Right ventricle myocardium superior (tissue), 1 donor: ENCODE measurements around the gene PMS2. TPM values are rescaled to one million over a fixed set of nuclear protein-coding genes. Genes with fewer than 3 reads are reported as not detected.
"Not testable (repeated sequence)": the region's sequence is repeated elsewhere in the genome, so short reads cannot be mapped to it uniquely, and the experiment has no call there.

Experiments
- ATAC-seq: fragments of 200-7000 bp; cut with Tn5 transposase; one replicate; pipeline ENCODE4 v1.9.1; 2020; ENCODE audit warnings: mild to moderate bottlenecking; ENCODE audit not compliant: poor library complexity
- DNase-seq: peaks from one replicate; pipeline ENCODE4 v3.0.0-alpha.2; 2020
- intact Hi-C: fragments of 100-400 bp; cut with DNase I; formaldehyde crosslinking; loops from one replicate; pipeline ENCODE4 v1.11.2; 2022
- total RNA-seq: library from RNA; stranded (reverse); fragmentation: NEBNext Ultra II Directional; extraction: Animal tissue kit (Norgen Biotek cat#: 25700); gene quantifications from one replicate; pipeline ENCODE4 v1.2.1, GENCODE V29; 2021
- donor health status: DM: no; HTN: yes; CAD: no; lungs with severe emphysema.

PMS2 gene
- total RNA-seq, 1 donor from 2014 or later = 5.2 TPM

DNA sequence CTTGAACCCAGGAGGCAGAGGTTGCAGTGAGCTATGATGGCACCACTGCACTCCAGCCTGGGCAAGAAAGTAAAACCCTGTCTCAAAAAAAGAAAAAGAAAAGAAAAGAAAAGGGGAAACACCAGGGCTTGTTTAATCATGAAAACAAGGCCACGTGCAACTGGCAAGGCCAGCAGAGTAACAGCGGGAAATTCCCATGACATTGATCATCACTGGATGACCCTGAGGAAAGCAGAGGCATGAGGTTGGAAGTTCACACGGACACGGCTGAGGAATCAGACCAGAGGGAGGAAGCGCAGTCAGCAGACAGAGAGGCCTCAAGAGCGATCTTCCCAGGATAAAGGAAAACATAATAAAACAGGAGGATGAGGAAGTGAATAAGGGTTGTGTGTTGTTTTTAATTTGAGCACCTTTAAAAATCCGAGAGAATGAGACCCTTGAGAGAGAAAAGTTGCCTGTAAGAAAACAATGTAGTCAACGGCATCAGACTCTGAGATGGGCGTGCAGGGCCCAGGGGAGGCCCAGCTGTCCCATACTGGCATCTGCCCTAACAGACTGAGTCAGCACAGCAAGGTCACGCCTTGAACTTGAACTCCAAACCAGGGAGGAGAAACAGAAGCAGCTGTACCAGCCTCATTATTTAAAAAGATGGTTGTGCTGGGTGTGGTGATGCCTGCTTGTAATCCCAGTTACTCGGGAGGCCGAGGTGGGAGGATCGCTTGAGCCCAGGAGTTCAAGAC lies 76.8 kb downstream of the PMS2 start:
- intact Hi-C loops, DNase-seq: not testable (repeated sequence)
- peak; percentile 38 for ATAC-seq

DNA sequence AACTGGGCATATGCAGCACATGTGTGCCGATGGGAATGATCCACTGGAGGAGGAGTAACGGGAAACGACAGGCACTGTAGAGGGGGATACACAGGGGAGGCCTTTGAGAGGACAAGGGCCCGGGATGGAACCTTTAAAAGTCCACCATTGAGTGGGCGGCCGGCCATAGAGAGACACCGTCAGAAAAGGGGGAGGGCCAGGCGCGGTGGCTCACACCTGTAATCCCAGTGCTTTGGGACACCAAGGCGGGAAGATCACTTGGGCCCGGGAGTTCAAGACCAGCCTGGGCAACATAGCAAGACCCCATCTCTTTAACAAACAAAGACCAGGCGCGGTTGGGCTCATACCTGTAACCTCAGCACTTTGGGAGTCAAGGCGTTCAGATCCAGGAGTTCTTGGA lies 77.6 kb downstream of the PMS2 start:
- ATAC-seq, intact Hi-C loops, DNase-seq: not testable (repeated sequence)

DNA sequence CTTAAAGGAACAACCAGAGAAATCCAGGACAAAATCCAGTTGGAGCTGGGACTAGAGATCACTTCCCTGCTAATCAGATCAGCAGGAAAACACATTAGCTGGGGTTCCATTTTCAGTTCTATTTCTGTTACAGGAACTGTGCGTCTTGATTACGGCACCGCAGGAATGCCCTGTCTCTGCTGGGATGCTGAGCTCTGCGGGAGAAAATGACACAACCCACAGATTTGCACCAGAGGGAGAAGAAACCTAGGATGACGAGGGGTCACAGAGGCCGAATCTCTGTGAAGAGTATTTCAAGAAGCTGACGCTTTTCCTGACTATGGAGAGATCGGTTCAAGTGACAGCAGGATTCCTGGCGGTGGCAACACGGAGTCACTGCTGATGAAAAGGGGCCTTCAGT lies 78.6 kb downstream of the PMS2 start:
- ATAC-seq, intact Hi-C loops: not testable (repeated sequence)

DNA sequence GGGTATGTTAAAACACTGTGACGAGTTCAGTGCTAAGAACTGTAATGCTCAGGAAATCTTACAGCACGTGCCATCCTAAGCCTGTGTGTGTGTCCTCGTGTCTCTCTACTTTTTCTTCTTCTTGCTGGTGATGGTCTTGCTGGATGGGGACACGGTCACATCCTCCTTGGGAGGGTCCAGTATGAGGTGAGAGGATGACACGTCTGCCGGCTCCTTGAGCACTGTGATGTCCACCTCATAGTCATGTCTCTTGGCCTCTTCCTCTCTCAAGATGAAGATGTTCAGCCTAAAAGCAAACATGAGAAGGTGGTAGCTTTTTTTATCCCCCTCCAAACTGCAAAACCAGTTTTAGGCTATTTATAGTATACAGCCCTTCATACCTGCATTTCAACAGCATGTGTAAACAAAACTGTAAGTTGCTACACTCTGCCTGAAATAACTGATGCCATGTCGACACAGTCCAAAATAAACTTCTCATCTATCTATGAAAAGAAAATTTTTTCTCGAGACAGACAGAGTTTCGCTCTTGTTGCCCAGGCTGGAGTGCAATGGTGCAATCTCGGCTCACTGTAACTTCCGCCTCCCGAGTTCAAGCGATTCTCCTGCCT lies 82.5 kb downstream of the PMS2 start:
- DNase-seq, intact Hi-C loops, ATAC-seq: not testable (repeated sequence)

More for the DNA sequence above, 78.6 kb downstream of the PMS2 start:
- DNase-seq = not testable (repeated sequence)

DNA sequence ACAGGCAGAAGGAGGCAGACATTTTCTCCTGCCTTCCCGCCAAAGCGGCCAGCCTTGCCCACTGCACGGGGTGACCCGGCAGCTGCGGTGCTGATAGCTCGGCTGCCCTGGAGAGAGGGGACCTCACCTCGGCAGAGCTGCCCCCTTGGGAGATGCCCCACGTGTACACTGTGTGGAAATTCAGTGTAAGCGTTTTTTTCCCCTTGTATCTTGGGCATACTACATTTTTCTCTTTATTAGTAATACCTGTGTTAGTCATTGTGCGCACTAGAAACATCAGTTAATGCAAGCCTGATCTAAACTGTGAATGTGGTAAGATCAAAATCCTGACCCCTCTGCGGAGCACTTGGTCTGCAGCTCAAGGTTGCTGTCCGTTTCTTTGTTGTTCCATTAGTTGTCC lies 84.2 kb downstream of the PMS2 start:
- intact Hi-C loops, ATAC-seq, DNase-seq: not testable (repeated sequence)

DNA sequence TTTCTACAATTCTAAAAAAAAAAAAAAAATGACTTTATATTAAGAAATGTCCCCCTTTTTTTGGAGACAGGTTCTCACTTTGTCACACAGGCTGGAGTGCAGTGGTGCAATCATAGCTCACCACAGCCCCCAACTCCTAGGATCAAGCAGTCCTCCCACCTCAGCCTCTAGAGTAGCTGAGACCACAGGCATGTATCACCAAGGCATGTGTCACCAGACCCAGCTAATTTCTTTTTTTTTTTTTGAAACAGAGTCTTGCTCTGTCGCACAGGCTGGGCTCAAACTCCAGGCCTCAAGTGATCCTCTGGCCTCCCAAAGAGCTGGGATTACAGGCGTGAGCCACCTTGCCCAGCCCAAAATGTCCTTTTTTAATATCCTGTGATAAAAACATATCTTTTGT lies 84.7 kb downstream of the PMS2 start:
- DNase-seq, ATAC-seq, intact Hi-C loops: not testable (repeated sequence)

Other genes with a start within 250 kb of the PMS2 start
- gene RNF216, start 227.4 kb downstream of the PMS2 start, total RNA-seq = 22.6 TPM
- not detected for gene OCM, start 128.3 kb downstream of the PMS2 start, total RNA-seq
- 38.2 TPM for gene CCZ1, start 110.3 kb downstream of the PMS2 start, total RNA-seq
- not detected for gene RSPH10B, start 38.4 kb downstream of the PMS2 start, total RNA-seq
- gene AIMP2, start 223 bp upstream of the PMS2 start, total RNA-seq = 56.3 TPM
- gene ANKRD61, start 22.3 kb upstream of the PMS2 start, total RNA-seq = not detected
- 55.6 TPM for gene EIF2AK1, start 50.1 kb upstream of the PMS2 start, total RNA-seq
- gene USP42, start 95.9 kb upstream of the PMS2 start, total RNA-seq = 4.1 TPM